Measurements from ENCODE around the gene LYPD8.
"Not testable (repeated sequence)": the region's sequence is repeated elsewhere in the genome, so short reads cannot be mapped to it uniquely, and the experiment has no call there.

LYPD8 gene

GRCh38 chr1:248793592-248793991 lies 38.0 kb upstream of the LYPD8 start:
- POLR2A ChIA-PET, result no interaction called here
- no peak for TF ChIP-seq CTCF (IDR thresholded peaks at IDR 0.05; ENCODE audit: insufficient read depth, low read length, missing control alignments)
- no peak for DNase-seq (ENCODE audit: low read depth, low spot score)
- no peak overlapping the region for H3K4me3 ChIP-seq (ENCODE audit: low read depth, low read length)
- CTCF ChIA-PET, result interaction anchor here (1.1 kb wide), 1 partner anchor 11 kb away, joined by 4 read pairs; no protein-coding TSS in a partner anchor

DNA sequence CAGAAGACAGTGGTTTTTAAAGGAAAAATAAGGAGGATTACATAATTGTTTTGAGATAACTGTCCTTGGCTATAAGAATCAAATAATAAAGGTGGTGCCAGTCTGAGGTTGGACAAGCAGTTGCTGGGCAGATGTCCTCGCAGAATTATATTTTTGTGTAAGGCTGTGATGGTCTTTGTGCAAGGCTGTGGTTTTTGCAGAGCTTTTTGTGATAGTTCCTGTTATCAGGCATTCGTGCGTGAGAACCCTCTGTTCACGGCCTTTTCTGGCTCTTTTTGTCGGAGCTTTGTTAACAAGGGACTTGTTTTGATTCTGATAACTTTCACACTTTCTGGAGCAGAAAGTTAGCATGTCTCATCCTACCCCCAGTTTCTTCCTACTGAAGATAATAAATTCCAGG lies 36.8 kb upstream of the LYPD8 start:
- no peak for DNase-seq (ENCODE audit: low read depth, low spot score)
- no peak overlapping the region for H3K4me3 ChIP-seq (ENCODE audit: low read depth, low read length)
- no peak for TF ChIP-seq CTCF (IDR thresholded peaks at IDR 0.05; ENCODE audit: insufficient read depth, low read length, missing control alignments)
- ChIA-PET POLR2A (no interaction called here), CTCF (no interaction called here)

GRCh38 chr1:248791010-248791409 lies 35.5 kb upstream of the LYPD8 start:
- no peak for TF ChIP-seq CTCF (IDR thresholded peaks at IDR 0.05; ENCODE audit: insufficient read depth, low read length, missing control alignments)
- no peak overlapping the region for H3K4me3 ChIP-seq (ENCODE audit: low read depth, low read length)
- DNase-seq (ENCODE audit: low read depth, low spot score), result no peak
- POLR2A ChIA-PET, result no interaction called here
- CTCF ChIA-PET, result no interaction called here

DNA sequence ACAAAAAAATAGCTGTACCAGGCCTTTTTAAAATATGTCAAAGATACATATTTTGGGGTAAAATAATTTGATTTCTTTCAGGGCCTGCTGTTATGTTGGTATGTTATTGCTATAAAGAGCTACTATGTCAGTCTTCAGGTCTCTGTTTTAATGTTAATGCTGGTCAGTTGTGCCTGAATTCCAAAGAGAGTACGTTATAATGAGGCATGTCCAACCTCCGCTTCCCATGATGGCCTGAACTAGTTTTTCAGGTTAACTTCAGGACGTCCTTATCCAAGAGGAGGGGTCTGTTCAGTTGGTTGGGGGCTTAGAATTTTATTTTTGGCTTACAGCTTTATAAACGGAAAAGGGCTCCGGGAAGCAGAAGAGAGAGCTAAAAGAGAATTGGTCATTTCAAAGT lies 34.9 kb upstream of the LYPD8 start:
- POLR2A ChIA-PET, result interaction anchor here (0.6 kb wide), 1 partner anchor 68 kb away, joined by 3 read pairs; no protein-coding TSS in a partner anchor
- TF ChIP-seq CTCF (IDR thresholded peaks at IDR 0.05; ENCODE audit: insufficient read depth, low read length, missing control alignments), result no peak
- CTCF ChIA-PET, result no interaction called here
- DNase-seq (ENCODE audit: low read depth, low spot score), result no peak
- no peak overlapping the region for H3K4me3 ChIP-seq (ENCODE audit: low read depth, low read length)

GRCh38 chr1:248789337-248789736 lies 33.8 kb upstream of the LYPD8 start:
- POLR2A ChIA-PET; CTCF ChIA-PET; H3K4me3 ChIP-seq (ENCODE audit: low read depth, low read length): not testable (repeated sequence)

DNA sequence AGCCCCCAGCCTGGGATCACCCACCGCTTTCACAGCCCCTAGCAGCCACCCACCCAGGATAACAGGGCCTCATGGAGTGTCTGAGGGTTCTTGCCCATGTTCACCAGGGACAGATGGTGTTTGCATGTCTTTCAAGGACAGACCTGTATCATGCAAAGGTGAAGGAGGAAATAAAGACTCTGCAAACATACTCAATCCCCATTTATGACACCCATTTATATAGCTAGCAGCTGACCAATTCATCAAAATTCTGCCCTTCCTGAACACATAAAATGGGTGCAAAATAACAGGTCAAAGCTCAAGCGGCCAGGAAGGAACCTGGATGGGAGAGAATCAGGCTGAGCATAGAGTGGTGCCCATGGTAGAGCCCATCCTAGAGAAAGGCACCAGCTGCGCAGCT lies 32.8 kb upstream of the LYPD8 start:
- POLR2A ChIA-PET, result no interaction called here
- DNase-seq (ENCODE audit: low read depth, low spot score), result no peak
- TF ChIP-seq CTCF (IDR thresholded peaks at IDR 0.05; ENCODE audit: insufficient read depth, low read length, missing control alignments), result no peak
- CTCF ChIA-PET, result no interaction called here
- no peak overlapping the region for H3K4me3 ChIP-seq (ENCODE audit: low read depth, low read length)

More at GRCh38 chr1:248789337-248789736, 33.8 kb upstream of the LYPD8 start:
- DNase-seq (ENCODE audit: low read depth, low spot score), result not testable (repeated sequence)

DNA sequence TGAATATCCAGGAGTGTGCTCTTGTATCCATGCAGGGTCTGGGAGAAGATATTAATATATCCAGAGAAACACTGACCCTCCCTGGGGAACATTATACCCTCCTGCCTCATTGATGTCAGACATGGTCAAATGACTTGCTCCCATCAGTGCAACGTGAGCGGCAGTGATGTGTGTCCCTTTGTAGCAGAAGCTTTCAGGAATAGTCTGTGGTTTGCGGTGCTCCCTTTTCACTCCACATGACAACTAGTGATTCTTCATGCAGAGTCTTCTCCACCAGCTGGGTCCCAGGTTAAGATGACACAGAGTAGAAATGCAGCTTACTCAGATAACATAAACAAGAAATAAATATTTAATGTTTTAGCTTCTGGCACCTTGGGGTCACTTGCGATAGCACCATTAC lies 31.9 kb upstream of the LYPD8 start:
- no peak for TF ChIP-seq CTCF (IDR thresholded peaks at IDR 0.05; ENCODE audit: insufficient read depth, low read length, missing control alignments)
- DNase-seq (ENCODE audit: low read depth, low spot score), result no peak
- no peak overlapping the region for H3K4me3 ChIP-seq (ENCODE audit: low read depth, low read length)
- ChIA-PET POLR2A (no interaction called here), CTCF (no interaction called here)
